LoVo (cell line): ENCODE measurements around the gene KCNMB2.
"Not testable (repeated sequence)": the region's sequence is repeated elsewhere in the genome, so short reads cannot be mapped to it uniquely, and the experiment has no call there.

Source experiments
- DNase-seq: peaks from one replicate; pipeline ENCODE4 v3.0.0-alpha.2; 2016; ENCODE audit warnings: low spot score

The KCNMB2 gene

DNA sequence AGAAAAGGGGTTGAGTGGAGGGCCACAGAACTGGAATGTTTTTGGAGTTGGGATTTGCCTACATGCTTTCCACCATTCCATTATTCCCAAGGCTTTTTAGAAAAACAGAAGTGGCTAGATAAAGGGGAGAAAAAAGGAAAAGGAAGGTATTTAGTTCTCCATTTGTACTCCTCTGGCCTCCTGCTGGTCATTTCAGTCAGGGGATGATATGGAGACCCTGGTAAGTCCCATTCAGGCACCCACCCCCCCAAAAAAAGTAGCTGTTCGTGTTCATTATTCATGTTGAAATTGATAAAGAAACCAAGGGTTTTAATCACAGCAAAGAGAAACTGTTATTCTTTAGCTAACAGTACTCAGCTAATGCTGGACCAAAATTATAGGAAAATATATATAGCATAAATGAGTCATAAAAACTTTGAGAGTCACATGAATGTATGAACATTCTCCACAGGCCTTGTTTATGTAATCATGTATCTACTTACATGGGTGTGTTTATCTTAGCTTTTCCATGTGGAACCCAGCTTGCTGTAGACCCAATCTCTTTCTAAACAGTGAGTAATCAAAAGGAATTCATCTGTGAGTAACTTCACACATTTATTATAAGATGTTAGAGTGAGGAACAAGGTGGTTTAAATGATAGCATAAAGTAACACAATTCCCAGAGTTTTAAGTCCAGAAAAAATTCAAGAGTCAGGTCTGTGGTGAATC, 167.2 kb downstream of the KCNMB2 start:
- no peak for DNase-seq

DNA sequence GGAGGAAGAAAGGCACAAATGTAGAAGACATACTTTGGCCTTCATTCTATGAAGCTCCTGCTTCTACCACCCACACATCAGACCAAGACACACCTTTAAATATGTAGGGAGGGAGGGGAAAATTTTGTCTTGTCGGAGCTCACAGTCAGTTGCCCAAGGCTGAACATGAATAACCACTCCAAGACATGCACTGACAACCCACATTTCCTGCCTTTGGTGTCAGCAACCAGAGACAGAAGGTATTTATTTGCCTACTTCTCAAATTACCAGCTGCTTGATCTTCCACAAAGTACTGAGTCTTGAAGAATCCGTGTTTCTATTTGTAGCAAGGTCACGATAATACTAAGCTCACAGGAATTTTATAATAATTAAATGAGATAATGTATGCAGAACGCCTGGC, 169.7 kb downstream of the KCNMB2 start:
- no peak for DNase-seq

DNA sequence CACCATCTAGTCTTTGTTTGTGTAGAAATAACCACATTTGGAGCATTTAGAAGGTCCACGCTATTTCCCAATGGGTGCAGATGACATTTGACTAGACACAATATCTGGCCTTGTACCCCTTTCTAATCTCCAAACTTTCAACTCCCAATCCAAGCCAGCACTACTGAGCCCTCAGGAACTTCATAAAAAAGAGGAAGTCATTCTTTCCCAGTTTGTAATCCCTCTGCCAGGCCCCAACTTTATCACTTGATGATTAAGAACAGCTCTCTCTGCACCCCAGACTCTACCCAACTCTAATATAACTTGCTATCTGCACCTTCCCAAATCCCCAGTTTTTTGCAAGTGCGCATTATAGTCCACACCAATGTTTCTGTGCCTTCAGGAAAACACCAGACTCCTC, 170.2 kb downstream of the KCNMB2 start:
- no peak for DNase-seq

DNA sequence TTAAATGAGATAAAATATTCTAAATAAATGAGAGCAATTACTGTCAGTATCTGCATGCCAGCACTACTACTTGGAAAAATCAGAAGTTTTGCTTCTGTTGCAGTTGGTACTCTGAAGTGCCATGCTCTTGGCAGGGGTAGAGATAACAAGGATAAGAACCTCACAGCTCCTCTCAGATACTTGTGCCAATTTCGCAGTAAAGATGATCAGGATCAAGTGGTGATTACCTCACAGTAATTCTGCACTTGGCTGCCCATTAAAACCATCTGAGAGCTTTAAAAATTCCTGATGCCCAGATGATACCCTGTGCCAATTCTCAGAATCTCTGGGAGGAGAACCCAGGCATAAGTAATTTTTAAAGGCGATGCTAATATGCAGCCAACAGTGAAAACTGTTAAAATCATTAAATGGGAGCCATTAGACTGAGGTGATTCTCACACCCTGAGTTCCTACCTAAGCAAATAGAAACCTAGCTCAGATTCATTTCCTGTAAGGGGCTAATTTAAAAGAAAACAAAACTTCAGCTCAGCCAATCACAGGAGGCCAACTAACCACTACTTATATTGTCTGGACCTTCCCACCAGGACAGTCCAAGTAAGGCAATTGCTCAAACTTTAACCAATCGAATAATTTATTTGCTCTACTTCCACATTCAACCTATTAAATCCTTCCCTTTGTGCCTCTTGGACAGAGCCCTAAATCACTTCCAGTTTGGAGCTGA, 171.2 kb downstream of the KCNMB2 start:
- no peak for DNase-seq

DNA sequence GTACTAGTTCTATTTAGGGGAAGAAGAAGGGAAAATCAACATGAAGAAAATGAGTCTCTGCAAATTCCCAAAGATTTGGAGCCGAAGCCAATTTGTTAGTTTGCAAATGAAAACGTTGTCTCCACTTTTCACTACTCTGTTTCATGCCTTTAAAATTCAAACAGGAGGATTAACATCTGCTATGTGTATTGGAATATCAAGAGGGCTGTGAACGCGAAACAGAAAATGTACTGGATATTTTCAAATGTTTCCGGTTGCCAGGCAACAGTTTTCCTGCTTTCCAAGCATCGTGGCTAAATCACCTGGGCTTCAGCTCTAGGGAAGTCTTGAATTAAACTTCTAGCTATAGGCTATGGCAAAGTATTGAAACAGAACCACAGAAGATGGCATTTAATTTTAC, 172.8 kb downstream of the KCNMB2 start:
- no peak for DNase-seq

DNA sequence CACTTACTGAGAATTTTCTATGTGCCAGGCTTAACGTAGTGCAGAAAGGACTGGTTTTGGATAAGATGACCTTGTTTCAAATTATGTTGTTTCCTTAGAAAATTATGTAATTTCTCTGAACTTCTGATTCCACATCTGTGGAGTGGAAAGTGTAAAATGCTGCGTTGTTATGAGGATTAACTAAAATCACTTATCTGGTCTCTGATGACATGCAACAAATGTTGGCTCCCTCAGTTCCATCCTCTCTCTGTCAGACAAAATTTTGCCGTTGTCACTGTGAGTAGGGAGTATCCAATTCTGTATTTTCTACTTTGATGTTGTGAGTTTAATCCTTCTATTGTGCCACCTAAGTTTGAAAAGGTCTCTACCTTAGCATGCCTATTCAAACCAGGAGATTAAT, 175.5 kb downstream of the KCNMB2 start:
- DNase-seq: no peak

DNA sequence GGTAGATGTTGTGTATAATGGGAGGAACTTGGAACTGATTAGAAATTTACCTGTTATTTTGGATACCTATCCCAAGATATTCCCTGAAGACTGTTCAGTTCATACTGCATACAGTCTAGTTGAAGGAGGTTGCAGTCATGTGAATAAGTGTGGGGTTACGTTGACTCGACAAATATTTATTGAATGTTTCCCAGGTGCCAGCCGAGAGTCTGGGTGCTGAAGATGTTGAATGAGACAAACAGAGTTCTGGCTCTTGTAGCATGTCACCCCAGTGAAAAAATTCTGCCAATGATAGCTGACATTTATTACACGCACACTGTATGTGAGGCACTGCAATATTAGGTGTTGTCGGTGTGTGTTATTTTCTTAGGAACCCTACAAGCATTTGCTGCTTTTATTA, 176.0 kb downstream of the KCNMB2 start:
- no peak for DNase-seq

DNA sequence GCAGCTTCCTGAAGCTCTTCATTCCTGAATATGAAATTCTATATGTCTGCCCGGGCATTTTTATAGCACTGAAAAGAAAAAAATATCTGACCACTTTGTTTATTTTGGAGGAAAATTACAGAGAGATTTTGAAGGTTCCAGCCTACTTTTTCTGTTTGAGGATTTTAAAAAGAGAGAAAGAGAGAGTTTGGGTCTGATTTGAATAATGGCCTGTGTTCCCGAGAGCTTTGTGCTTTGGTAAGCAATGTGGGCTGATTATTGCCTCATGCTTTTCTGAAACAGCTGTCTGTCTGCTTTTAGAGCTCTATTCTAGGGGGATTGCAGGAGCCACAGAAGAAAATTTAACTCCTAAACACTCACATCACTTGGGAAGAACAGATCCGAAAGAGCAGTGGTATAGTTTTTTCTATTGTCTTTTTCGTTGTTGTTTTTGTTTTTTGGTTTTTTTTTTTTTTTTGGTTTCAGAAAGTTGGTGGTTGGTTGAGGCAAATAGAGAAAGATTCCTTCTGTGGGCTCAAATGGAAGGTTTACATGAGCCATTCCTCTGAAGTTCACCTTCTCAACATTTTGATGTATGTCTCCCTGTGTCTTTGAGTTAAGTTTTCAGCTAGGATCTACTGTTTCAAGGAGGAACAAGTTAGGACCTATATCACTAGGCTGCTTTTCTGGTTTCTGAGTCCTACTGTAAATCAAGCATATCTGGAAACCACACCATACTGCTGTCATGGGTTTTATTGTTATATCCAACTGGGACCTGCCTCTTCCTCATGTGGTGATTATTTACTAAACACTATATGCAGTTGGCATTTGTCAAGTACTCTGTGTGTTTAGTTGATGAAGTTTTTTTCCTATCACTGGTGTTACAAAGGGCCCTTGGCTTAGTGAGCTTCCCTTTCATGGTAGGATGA, 178.9 kb downstream of the KCNMB2 start:
- DNase-seq: no peak

DNA sequence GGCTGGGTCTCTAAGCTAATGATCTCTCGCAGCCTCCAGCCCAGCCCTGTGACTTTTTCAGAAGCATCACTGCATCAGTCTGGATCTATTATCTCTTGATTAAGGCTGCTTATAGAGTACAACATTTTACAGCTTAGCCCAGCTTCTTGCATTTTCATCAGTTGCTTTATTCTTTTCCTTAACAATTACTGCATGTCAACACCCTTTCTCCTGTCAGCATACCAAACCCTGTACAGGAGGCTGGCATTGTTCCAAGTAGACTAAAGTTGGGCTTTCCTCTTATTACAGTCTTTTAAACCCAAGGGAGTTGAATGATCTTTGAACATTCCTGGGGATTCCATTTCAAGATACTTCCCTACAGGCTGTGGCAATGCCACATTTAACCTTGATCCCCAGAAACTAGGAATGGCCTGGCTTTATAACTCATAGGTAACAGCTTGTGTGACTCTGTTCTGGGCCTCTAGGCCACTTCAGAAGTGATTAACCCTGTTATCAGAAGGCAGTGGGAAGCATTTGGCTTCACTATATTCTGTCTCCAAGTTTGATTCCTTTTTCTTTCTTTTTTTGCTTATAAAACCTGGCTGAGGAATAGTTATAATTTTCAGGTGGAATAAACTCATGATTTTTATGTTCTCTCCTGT, 182.9 kb downstream of the KCNMB2 start:
- no peak for DNase-seq

DNA sequence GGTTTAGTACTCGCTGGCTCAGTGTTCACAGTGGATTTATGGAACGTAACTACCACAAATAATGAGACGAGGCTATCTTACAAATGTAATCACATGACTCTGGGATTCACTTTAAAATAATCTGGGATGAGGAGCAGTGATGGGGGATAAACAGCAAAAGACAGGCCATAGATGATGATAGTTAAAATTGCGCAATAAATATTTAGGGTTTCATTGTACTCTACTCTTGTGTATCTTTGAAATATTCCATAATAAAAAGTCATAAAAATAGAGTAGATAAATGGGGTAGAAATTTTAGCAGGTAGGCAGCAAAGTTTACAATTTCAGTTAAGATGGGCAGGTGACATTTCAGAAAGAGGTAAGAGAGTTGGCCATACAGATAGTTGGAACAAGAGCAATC, 196.6 kb downstream of the KCNMB2 start:
- no peak for DNase-seq

DNA sequence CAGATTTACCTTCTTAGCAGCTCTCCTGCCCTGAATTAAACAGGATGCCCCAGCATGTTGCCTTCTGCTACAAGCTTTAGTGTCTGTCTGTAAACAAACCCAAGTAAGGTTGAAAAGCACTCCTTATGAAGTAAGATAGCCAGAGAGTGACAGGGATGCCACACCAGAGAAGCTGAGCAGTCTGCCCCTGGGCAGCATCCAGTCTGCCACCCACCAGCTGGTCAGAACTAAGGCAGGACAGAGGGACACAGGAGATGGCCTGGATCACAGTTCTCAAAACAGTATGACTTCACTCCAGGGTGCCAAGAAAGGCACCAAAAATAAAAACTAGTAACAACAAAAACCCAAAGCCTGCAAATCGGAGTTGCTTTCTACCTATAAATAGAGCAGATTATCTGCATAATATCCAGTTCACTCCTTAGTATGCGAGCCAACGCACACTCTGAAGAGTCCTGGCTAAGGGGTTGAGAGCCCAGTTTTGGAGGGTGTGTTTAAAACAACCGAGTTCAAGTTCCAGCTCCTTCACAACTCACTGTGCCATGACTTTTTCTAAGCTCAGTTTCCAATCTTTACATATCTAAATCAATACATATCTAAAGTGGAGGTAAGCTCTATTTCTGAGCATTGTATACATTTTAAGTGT, 198.9 kb downstream of the KCNMB2 start:
- no peak for DNase-seq

DNA sequence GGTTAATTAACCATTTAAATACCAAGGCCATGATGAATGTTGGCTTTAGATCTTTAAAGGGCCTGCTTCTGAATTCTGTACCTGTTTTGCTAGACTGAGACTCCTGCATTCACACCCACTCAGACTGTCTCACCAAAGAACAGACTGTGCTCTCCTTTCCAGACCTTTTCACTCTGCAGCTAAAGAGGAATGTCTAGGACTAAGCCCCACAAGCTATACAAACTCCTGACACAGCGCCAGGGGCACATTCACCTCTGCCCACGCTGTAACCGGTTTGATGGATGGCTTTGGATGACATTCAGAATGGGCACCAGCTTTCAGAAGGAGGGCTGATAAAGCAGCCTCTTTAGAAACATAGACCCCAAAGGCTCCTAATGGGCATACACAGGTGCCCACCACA, 200.1 kb downstream of the KCNMB2 start:
- no peak for DNase-seq

DNA sequence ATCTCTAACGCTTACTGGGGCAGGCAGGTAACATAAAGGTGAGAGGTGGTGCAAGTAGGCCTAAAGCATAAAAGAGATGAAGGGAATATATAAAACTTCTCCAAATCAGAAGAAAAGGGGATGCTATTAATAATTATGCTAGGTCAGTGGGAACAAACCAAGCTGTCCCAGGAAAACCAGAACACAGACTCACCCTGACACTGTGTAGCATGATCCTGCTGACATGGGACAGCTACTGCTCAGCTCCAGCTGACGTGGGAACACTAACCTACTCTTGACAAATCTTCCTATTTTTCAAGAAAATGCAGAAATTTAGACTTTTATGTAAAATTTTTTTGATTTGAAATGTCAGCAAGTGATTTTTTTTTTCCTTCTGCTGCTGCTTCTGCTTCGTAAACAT, 203.5 kb downstream of the KCNMB2 start:
- no peak for DNase-seq

DNA sequence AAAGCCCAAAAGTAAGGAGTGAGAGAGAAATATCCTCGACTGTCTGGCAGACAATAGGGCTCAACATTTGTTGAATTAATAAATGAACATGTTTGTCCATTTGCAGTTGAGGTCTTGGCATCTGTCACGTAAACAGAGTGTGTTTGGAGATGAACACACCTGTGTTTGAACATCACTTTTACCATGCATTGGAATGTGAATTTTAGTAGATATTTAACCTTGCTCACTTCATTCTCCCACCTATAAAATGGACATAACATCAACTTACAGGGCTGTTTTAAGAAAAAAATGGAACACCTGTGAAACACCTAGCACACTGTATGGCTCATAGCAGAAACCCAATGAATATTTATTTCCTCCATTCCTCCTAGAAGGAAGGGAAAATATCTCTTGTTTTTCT, 204.8 kb downstream of the KCNMB2 start:
- no peak for DNase-seq

DNA sequence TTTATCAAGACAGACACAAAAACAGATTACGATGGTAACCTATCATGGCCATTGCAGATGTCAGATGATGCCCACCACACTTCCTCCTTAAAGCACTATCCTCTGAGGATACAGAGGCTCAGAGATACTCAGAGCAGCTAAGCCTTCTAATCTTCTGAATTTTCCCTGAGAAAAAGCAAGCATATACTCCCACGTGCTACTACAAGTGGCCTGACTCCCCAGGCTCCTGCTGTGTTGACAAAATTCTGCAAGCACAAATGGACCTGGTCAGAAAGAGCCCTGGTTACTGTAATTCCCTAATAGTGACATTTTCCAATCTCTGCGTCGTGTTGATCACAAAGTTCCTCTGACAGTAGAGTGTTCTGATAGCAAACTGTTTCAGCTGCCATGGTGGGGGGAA, 207.1 kb downstream of the KCNMB2 start:
- no peak for DNase-seq

DNA sequence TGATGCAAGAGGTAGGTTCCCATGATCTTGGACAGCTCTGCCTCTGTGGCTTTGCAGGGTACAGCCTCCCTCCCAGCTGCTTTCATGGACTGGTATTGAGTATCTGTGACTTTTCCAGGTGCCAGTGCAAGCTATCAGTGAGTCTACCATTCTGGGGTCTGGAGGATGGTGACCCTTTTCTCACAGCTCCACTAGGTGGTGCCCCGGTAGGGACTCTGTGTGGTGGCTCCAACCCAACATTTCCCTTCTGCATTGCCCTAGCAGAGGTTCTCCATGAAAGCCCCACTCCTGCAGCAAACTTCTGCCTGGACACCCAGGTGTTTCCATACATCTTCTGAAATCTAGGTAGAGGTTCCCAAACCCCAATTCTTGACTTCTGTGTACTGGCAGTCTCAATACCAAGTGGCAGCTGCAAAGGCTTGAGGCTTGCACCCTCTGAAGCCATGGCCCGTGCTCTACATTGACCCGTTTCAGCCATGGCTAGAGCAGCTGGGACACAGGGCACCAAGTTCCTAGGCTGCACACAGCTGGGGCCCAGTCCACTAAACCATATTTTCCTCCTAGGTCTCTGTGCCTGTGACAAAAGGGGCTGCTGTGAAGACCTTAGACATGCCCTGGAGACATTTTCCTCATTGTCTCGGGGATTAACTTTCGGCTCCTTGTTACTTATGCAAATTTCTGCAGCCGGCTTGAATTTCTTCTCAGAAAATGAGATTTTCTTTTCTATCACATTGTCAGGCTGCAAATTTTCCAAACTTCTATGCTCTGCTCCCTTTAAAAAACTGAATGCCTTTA, 209.8 kb downstream of the KCNMB2 start:
- DNase-seq: not testable (repeated sequence)

DNA sequence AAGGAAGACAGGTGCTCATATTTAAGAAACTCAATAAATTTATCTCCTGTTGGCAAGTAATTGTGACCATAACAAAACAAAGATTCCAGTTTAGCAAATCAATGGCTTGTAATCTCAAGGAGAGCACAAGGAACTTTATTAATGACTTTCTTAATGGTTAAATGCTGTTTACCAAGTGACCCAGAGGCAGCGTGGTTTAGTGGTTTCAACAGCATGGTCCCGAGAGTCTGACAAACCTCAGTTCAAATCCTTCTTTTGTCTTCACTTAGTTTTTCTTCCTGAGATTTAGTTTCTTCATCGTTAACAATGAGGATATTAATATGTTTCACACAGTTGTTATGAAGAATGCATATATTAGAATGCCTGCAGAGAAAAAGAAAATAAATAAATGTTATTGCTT, 212.6 kb downstream of the KCNMB2 start:
- no peak for DNase-seq

DNA sequence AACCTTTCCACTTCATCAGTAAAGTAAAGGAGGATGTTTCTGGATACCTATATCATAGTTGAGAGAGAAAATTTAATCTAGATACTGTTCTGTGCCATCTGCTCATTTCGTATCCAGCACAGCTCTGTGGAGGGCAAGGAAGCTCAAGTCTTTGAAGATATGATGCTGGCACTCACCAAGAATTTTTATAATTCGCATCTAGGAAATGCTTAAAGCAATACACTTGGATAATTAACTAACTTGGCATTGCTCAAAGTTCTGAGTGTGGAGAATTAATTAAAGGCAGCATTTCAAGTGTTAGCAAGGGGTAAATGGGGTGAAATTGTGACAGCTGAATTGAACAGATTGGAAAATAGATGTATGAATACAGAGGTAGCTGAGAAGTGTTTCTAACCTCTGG, 213.2 kb downstream of the KCNMB2 start:
- DNase-seq: no peak

DNA sequence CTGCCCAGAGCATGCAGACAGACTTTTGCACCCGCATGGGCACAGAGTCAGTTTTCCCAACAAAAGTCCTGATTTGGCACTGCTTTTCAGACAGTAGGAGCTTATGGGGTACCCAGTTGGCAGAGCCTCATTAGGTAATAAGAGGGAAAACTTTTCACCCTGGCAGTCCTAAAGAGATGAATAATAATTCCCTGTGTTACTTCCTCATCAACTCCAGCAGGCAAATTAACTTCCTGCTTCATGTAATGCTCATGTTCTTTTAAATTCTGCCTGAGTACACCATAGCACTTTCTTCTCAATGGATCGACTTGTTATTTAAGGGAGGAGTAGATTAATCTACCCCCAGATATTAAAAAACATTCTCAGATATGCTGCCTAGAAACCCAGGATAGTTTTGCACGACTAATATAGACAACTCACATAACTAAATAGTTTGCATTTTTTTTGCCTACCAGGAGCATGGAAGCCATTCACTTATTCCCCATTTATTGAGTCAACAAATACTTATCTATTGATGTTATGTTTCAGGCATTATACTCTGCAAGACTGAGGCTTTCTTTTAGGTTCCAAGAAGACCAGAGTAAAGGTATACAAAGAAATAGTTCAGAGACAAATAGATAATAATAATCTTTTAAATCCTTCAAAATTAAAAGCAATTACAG, 214.5 kb downstream of the KCNMB2 start:
- DNase-seq: no peak

DNA sequence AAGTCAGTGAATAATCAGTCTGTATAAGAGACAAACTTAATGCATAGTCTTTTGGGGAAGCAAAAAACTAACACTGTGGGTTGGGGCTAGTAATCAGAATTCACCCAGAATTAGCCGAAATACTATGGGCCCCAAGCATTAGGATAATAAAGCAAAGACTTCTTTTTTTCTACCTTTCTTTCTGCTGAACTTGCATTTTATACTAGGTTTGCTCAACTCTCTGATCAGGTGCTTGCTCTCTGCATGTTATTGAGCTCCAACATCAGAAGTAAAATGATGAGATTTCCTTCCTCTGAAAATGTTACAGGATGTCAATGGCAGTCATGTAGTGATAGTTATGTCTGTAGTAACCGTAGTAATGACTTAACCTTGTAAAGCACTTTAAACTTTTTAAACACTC, 216.6 kb downstream of the KCNMB2 start:
- no peak for DNase-seq
